SK-N-SH treated with all-trans-retinoic acid at 6 μM for 48 hours (cell line): ENCODE data around the gene BNC2.

Source experiments
- ATAC-seq: fragments of 200-7000 bp; cut with Tn5 transposase; 3 replicates; pipeline ENCODE4 v1.9.1; 2020; ENCODE audit warnings: mild to moderate bottlenecking, moderate library complexity
- ARNTL ChIP-seq: fragments of 450-650 bp; formaldehyde crosslinking; IDR thresholded peaks from 2 replicates; pipeline ENCODE4 v1.5.0; 2020; ENCODE audit warnings: low read depth, mild to moderate bottlenecking, moderate library complexity, borderline replicate concordance
- BACH2 ChIP-seq: fragments of 250-450 bp; sonication (Bioruptor Pico); IDR thresholded peaks from 2 replicates; pipeline ENCODE4 v1.9.0; 2021; ENCODE audit warnings: mild to moderate bottlenecking, borderline replicate concordance
- CSDC2 ChIP-seq: fragments of 250-450 bp; sonication (Bioruptor Pico); IDR thresholded peaks from 2 replicates; pipeline ENCODE4 v1.5.0; 2020; ENCODE audit warnings: mild to moderate bottlenecking, moderate library complexity
- ESRRG ChIP-seq: fragments of 250-450 bp; sonication (Bioruptor Pico); IDR thresholded peaks from 2 replicates; pipeline ENCODE4 v1.6.1; 2021; ENCODE audit warnings: mild to moderate bottlenecking
- GLIS3 ChIP-seq: fragments of 250-450 bp; sonication (Bioruptor Pico); IDR thresholded peaks from 2 replicates; pipeline ENCODE4 v1.5.0; 2020; ENCODE audit warnings: mild to moderate bottlenecking, moderate library complexity
- ISL1 ChIP-seq: fragments of 250-450 bp; sonication (Bioruptor Pico); IDR thresholded peaks from 2 replicates; pipeline ENCODE4 v2.1.2; 2022; ENCODE audit warnings: mild to moderate bottlenecking, moderate library complexity
- OSR1 ChIP-seq: fragments of 250-450 bp; sonication (Bioruptor Pico); IDR thresholded peaks from 2 replicates; pipeline ENCODE4 v1.8.0; 2022; ENCODE audit warnings: moderate library complexity, mild to moderate bottlenecking, inconsistent platforms
- PPARA ChIP-seq: fragments of 250-450 bp; sonication (Bioruptor Pico); IDR thresholded peaks from 2 replicates; pipeline ENCODE4 v1.5.0; 2020; ENCODE audit warnings: mild to moderate bottlenecking, borderline replicate concordance
- RARB ChIP-seq: fragments of 250-450 bp; sonication (Bioruptor Pico); IDR thresholded peaks from 2 replicates; pipeline ENCODE4 v1.8.0; 2021; ENCODE audit warnings: mild to moderate bottlenecking, moderate library complexity
- SNAI2 ChIP-seq: fragments of 250-450 bp; sonication (Bioruptor Pico); IDR thresholded peaks from 2 replicates; pipeline ENCODE4 v1.5.0; 2020; ENCODE audit warnings: mild to moderate bottlenecking, moderate library complexity
- TCF4 ChIP-seq: fragments of 250-450 bp; sonication (Bioruptor Pico); IDR thresholded peaks from 2 replicates; pipeline ENCODE4 v1.8.0; 2021; ENCODE audit warnings: mild to moderate bottlenecking, moderate library complexity, borderline replicate concordance
- TOX ChIP-seq: fragments of 250-450 bp; sonication (Bioruptor Pico); IDR thresholded peaks from 2 replicates; pipeline ENCODE4 v1.8.0; 2021; ENCODE audit warnings: mild to moderate bottlenecking, moderate library complexity, borderline replicate concordance
- ZFP3 ChIP-seq: fragments of 250-450 bp; sonication (Bioruptor Pico); IDR thresholded peaks from 2 replicates; pipeline ENCODE4 v1.5.0; 2020; ENCODE audit warnings: mild to moderate bottlenecking, moderate library complexity
- ZFP30 ChIP-seq: fragments of 450-650 bp; formaldehyde crosslinking; IDR thresholded peaks from 2 replicates; pipeline ENCODE4 v1.5.0; 2022; ENCODE audit warnings: mild to moderate bottlenecking, moderate library complexity
- ZNF565 ChIP-seq: fragments of 450-650 bp; formaldehyde crosslinking; conservative IDR thresholded peaks from 2 replicates; pipeline ENCODE4 v1.5.0; 2020; ENCODE audit warnings: low read depth, mild to moderate bottlenecking, moderate library complexity
- ZNF70 ChIP-seq: fragments of 450-650 bp; formaldehyde crosslinking; IDR thresholded peaks from 2 replicates; pipeline ENCODE4 v1.5.0; 2020; ENCODE audit warnings: mild to moderate bottlenecking, moderate library complexity
- TF ChIP-seq, protein P1 (sequence below): fragments of 250-450 bp; sonication (Bioruptor Pico); IDR thresholded peaks from 2 replicates; pipeline ENCODE4 v1.8.0; 2020; ENCODE audit warnings: mild to moderate bottlenecking, moderate library complexity, borderline replicate concordance
- TF ChIP-seq, protein P2 (sequence below): fragments of 250-450 bp; sonication (Bioruptor Pico); IDR thresholded peaks from 2 replicates; pipeline ENCODE4 v1.8.0; 2021; ENCODE audit warnings: low read depth, mild to moderate bottlenecking, moderate library complexity, borderline replicate concordance
- TF ChIP-seq, protein P3 (sequence below): fragments of 250-450 bp; sonication (Bioruptor Pico); IDR thresholded peaks from 2 replicates; pipeline ENCODE4 v1.5.0; 2020; ENCODE audit warnings: mild to moderate bottlenecking, moderate library complexity
- TF ChIP-seq, protein P4 (sequence below): fragments of 250-450 bp; sonication (Bioruptor Pico); IDR thresholded peaks from 2 replicates; pipeline ENCODE4 v1.5.1; 2021; ENCODE audit warnings: mild to moderate bottlenecking, moderate library complexity

The BNC2 gene

DNA sequence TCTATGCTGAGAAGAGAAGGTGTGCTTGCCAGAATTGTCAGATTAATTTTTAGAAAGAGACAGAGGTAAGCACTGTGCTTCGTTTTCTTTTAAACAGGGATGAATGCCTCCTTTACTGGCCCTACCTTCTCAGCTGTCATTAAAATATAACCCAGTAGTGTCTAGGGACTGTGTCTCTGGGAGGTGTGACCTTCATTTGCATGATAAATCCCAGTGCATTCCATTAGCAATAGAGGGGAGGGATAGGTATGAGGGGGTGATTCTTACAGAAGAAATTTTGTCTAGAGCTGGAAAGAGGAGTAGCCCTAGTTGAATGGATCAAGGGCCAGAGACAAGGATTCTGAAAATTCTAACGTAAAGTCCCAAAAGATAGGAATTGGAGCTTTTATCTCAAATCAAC, 351.5 kb downstream of the BNC2 start (continued):
- TF ChIP-seq, protein P1, sequence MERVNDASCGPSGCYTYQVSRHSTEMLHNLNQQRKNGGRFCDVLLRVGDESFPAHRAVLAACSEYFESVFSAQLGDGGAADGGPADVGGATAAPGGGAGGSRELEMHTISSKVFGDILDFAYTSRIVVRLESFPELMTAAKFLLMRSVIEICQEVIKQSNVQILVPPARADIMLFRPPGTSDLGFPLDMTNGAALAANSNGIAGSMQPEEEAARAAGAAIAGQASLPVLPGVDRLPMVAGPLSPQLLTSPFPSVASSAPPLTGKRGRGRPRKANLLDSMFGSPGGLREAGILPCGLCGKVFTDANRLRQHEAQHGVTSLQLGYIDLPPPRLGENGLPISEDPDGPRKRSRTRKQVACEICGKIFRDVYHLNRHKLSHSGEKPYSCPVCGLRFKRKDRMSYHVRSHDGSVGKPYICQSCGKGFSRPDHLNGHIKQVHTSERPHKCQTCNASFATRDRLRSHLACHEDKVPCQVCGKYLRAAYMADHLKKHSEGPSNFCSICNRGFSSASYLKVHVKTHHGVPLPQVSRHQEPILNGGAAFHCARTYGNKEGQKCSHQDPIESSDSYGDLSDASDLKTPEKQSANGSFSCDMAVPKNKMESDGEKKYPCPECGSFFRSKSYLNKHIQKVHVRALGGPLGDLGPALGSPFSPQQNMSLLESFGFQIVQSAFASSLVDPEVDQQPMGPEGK (CRISPR knock-in tag) = no peak
- TF ChIP-seq SNAI2 (CRISPR knock-in tag) = no peak
- TF ChIP-seq ARNTL = no peak
- TF ChIP-seq RARB (CRISPR knock-in tag) = no peak
- TF ChIP-seq PPARA (CRISPR knock-in tag) = no peak
- TF ChIP-seq GLIS3 (CRISPR knock-in tag) = no peak
- no peak for TF ChIP-seq BACH2 (CRISPR knock-in tag)
- TF ChIP-seq ISL1 (CRISPR knock-in tag) = no peak
- no peak for TF ChIP-seq ESRRG (CRISPR knock-in tag)
- TF ChIP-seq, protein P2, sequence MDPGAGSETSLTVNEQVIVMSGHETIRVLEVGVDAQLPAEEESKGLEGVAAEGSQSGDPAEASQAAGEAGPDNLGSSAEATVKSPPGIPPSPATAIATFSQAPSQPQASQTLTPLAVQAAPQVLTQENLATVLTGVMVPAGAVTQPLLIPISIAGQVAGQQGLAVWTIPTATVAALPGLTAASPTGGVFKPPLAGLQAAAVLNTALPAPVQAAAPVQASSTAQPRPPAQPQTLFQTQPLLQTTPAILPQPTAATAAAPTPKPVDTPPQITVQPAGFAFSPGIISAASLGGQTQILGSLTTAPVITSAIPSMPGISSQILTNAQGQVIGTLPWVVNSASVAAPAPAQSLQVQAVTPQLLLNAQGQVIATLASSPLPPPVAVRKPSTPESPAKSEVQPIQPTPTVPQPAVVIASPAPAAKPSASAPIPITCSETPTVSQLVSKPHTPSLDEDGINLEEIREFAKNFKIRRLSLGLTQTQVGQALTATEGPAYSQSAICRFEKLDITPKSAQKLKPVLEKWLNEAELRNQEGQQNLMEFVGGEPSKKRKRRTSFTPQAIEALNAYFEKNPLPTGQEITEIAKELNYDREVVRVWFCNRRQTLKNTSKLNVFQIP = no peak
- TF ChIP-seq ZFP30 (CRISPR knock-in tag) = no peak

DNA sequence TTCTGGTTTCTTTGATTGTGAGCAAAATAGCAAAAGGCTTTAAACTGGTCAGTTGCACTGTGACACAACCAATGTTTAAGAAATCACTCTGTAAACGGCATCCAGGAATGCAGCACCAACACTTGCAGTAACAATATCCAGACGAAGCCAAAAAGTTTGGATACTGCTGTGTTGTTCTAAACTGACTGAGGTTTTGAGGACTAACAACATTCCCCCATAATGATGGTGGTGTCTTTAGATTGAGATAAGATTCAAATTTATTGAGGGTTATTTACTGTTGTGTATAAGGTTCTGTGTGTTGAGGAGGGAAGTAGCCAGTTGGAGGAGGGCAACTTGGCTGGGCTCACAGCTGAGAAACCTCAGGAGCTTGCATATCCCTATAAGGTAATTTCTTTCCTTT, 353.6 kb downstream of the BNC2 start:
- TF ChIP-seq TOX (CRISPR knock-in tag) = no peak
- 0 out of 2 replicates have a peak, but pooled peaks have one; percentile 26 for TF ChIP-seq ISL1 (CRISPR knock-in tag)
- no peak for TF ChIP-seq PPARA (CRISPR knock-in tag)
- TF ChIP-seq ZFP30 (CRISPR knock-in tag) = no peak
- TF ChIP-seq, all 23 proteins: peak for 1
- 0 out of 3 replicates have a peak, but pooled peaks have one; percentile 4 for ATAC-seq

DNA sequence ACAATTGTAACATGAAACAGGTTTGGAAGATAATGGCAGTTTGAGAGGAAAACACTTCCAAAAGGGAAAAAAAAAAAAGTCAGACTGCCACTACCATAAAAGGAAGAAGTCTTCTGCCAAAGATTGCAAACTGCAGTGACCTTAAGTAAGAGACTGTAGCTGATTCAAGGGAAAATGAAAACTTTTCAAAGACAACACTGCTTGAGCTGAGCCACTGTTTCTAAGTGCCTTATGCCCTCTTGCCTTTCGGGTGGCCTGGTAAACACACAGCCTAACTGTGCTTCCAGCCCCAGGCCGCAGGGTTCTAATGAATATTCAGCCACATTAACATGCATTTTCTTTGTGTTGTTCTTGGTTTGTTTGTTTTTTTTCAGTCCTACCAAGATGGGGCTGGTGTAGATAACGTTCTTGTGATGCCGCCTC, 354.6 kb downstream of the BNC2 start:
- no peak for TF ChIP-seq ISL1 (CRISPR knock-in tag)
- TF ChIP-seq GLIS3 (CRISPR knock-in tag) = no peak
- no peak for TF ChIP-seq TOX (CRISPR knock-in tag)
- no peak for TF ChIP-seq TCF4 (CRISPR knock-in tag)
- TF ChIP-seq ARNTL = no peak
- no peak for TF ChIP-seq ESRRG (CRISPR knock-in tag)
- TF ChIP-seq ZFP30 (CRISPR knock-in tag) = no peak
- TF ChIP-seq ZFP3 (CRISPR knock-in tag) = no peak
- TF ChIP-seq, protein P1 (CRISPR knock-in tag) = no peak
- no peak for TF ChIP-seq ZNF565 (CRISPR knock-in tag)
- TF ChIP-seq, protein P3, sequence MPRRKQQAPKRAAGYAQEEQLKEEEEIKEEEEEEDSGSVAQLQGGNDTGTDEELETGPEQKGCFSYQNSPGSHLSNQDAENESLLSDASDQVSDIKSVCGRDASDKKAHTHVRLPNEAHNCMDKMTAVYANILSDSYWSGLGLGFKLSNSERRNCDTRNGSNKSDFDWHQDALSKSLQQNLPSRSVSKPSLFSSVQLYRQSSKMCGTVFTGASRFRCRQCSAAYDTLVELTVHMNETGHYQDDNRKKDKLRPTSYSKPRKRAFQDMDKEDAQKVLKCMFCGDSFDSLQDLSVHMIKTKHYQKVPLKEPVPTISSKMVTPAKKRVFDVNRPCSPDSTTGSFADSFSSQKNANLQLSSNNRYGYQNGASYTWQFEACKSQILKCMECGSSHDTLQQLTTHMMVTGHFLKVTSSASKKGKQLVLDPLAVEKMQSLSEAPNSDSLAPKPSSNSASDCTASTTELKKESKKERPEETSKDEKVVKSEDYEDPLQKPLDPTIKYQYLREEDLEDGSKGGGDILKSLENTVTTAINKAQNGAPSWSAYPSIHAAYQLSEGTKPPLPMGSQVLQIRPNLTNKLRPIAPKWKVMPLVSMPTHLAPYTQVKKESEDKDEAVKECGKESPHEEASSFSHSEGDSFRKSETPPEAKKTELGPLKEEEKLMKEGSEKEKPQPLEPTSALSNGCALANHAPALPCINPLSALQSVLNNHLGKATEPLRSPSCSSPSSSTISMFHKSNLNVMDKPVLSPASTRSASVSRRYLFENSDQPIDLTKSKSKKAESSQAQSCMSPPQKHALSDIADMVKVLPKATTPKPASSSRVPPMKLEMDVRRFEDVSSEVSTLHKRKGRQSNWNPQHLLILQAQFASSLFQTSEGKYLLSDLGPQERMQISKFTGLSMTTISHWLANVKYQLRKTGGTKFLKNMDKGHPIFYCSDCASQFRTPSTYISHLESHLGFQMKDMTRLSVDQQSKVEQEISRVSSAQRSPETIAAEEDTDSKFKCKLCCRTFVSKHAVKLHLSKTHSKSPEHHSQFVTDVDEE (CRISPR knock-in tag) = no peak
- TF ChIP-seq SNAI2 (CRISPR knock-in tag) = no peak
- ATAC-seq = peak; percentile 81

DNA sequence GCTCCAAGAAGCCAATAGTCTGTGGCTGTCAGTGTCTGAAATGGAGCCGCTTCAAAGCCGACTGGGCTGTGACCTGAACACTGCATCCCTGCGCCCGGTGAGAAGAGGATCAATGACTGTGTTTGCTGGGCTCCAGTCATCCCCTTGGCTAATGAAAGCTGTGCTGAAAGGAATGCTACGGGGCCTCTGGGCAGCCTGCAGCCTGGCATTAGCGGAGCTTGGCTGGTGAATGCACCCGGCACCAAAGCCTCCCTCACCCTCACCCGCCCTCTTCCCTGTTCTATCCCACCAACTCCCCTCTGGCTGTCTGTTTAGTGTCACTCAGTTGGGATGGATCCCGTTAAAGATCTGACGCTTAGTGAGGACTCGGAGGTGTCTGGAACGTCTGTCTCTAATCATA, 355.3 kb downstream of the BNC2 start:
- no peak for TF ChIP-seq ISL1 (CRISPR knock-in tag)
- TF ChIP-seq TCF4 (CRISPR knock-in tag) = no peak
- TF ChIP-seq ZNF70 (CRISPR knock-in tag) = peak; percentile 97
- TF ChIP-seq, protein P3 (CRISPR knock-in tag) = no peak
- TF ChIP-seq, protein P4, sequence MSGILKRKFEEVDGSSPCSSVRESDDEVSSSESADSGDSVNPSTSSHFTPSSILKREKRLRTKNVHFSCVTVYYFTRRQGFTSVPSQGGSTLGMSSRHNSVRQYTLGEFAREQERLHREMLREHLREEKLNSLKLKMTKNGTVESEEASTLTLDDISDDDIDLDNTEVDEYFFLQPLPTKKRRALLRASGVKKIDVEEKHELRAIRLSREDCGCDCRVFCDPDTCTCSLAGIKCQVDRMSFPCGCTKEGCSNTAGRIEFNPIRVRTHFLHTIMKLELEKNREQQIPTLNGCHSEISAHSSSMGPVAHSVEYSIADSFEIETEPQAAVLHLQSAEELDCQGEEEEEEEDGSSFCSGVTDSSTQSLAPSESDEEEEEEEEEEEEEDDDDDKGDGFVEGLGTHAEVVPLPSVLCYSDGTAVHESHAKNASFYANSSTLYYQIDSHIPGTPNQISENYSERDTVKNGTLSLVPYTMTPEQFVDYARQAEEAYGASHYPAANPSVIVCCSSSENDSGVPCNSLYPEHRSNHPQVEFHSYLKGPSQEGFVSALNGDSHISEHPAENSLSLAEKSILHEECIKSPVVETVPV (CRISPR knock-in tag) = no peak
- no peak for TF ChIP-seq OSR1 (CRISPR knock-in tag)
- TF ChIP-seq CSDC2 (CRISPR knock-in tag) = no peak
- ATAC-seq = peak; percentile 90
